ENCODE measurements around the gene PRXL2B.

The PRXL2B gene

DNA sequence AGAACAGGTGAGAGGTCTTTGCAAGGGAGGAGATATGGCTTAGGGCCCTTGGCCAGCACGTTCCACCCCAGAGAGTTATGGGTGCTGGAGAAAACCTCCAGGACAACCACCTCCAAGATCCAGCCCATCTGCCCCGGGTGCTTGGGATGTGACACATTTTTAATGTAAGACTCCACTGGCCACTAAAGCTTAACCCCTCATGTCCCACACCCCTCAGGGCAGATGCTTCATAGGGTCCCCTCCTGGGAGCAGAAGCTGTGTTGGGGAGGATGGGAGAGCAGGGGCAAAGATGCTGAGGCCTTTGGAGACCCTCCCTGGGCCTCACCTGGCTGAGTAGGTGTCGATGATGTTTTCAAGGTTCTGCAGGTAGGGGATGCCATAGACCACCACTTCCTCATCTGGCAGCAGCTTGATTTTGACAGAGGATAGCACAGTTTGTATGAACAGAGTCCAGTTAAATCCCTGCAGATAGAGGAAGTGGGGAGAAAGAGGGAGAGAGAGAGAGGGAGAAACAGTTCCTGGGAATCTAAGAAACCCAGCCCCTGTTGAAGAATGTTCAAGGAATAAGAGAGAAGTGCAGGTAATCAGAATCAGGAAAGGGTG lies 11.9 kb downstream of the PRXL2B start:
- no peak for DNase-seq

- no peak for DNase-seq
Observed at GRCh38 chr1:2601721-2602303, 15.2 kb downstream of the PRXL2B start.

DNA sequence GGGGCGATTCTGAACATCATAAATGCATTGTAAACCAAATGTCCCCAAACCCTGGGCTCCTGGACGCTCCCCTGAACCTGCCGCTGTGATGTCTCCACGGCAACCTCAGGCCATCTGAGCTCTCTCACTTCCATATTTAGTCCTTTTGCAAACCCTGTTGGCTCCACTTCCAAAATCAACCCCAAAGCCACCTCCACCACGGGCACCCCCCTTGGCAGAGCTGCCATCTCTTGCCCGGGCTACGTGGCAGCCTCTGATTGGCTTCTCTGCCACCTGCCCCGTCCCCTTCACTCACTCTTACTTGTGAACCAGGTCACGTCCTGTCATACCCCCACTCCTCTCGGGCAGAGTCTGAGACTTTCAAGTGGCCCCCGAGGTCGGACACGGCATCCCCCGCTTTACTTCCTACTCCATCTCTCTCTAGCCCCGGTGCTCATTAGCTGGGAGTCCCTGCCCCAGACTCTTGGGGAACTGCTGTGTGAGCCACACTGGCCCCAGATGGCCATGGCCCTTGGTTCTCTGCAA lies 15.8 kb downstream of the PRXL2B start:
- DNase-seq, result no peak

GRCh38 chr1:2602866-2603520 lies 16.4 kb downstream of the PRXL2B start:
- no peak for DNase-seq

DNA sequence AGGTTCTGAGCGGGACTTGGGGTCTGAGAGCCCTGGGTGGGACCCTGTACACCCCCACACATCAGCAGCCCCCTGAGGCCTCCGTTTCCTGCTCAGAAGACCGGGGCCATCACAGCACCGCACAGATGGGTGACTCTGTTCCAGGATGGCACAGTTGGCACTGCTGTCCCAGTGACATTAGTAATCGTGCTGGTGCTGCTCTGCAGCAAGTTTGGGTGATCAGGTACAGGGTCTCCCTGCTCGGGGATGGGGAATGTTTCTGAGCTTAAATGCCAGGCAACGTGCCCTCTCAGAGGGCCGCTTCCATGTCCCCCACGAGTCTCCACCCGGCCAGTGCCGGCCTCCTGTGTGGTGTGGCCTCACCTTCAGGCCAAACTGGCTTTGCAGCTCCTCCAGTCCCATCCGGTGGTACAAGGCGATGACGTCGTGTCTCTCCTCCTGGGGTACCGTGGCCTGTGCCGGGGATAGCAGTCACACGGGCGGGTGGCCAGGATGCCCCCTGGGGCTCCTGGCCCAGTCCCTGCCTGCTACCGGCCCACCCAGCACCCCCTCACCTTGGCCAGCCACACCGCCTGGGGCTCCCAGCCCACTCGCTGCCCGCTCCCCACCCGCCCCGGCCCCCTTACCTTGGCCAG lies 17.1 kb downstream of the PRXL2B start:
- no peak for DNase-seq

DNA sequence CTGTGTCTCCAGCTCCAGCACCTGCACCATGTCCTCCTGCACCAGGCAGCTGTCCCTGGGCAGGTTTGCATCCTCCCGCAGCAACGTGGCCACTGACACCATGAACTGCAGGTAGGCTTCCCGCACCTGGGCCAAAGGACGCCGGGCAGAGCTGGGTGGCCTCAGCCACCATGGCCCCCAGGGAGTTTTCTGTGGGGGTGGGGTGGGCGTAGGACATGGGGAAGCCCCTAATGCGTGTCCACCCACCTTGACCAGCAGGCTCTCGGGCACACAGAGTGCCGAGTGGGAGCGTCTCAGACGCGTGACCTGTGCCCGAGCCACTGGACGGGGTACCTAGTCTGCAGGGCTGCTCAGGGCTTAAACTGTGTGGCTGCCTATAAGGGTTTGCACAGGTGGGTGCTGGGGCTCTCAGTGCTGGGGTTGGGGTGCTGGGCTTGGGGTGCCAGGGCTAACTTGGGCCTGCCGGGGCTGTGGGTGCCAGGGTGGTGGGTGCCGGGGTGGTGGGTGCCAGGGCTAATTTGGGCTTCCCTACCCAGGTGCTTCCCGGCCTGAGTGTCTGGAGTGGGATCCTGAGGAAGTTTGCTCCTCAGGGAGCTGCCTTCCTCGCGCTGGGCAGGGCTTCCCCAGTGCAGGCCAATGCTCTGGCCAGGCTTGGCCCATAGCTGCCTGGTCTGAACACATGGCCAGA lies 17.7 kb downstream of the PRXL2B start:
- DNase-seq, result no peak

- DNase-seq, result no peak
Observed at GRCh38 chr1:2604844-2605508, 18.4 kb downstream of the PRXL2B start.

DNA sequence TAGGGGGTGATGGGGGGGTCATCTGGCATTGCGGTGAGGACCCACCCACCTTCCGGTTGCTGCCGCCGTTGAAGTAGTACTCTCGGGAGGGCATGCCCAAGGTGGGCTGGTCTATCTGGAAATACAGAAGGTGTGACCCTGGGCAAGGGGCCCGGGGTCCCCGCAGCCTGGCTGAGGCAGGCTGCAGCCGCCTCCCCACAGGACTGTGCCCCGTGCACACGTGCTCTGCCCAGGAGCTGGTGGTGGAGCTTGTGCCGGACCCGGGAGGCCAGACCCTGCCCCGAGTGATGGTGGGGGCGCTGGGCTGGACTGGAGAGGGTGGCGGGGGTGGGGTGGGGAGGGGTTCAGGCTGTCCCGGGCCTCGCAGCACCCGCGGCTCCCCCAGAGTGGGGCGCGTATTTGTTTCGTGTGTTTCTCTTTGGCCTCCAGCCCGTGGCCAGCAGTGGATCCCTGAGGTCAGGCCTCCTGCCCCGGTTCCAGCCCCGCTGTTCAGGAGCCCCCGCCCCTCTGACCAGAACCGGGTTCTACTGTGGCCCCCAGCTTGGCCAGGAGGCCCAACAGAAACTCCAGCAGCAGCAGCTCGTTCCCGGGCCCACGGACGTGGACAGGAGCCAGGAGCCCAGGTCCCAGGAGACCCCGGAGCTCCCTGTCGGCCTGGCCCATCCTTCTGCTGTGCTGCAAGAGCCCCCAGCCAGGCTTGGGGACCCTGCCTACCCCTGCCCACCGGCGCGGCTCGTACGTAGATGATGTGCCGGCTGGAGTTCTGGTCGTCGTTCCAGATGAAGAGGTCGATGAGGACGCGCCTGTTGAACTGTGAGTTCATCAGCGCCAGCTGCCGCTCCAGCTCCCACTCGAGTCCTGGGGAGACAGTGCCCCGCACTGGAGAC lies 19.2 kb downstream of the PRXL2B start:
- DNase-seq, result no peak

DNA sequence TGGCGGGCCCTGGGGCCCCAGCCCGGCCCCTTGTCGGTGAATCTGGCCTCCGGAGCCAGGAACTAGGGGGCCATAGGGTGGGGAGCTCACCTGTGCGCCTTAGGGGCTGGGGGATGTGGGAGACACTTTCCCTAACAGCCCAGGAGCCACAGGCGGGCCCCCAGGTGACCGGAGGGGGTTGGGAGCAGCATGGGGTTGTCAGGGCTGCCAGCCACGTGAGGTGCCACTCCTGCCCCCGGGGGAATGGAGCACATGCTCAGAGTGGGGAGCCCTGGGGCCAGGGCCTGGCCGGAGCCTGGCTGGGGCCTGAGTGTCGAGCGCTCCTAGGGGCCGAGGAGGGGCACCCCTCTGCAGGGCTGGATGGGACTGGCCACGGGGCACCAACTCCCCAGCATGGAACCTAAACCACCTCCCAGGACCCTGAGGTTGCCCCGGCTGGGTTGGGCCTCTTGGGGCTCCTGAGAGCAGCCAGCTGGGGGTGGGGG lies 19.9 kb downstream of the PRXL2B start:
- DNase-seq, result no peak

GRCh38 chr1:2606881-2607621 lies 20.5 kb downstream of the PRXL2B start:
- DNase-seq, result no peak

DNA sequence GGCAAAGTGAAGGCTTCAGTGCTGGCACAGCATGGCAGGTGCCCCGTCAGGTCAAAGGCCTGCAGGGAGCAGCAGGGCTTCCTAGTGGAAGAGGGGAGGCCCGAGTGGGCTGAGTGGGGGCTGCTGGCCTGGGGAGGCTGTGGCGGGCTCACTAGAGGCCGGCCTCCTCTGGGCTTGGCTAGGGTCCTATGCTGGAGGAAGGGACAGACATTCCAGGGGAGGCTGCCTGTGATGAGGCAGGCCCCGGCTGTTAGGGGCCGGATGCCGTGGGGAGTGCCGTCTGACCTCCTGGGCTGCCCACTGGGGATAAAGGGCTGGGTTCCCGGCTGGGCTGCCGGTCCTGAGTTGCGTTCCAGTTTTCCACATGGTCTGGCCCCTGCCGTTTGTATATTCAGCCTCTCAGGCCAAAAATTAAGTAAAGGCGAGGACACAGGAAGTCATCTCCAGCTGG lies 21.1 kb downstream of the PRXL2B start:
- DNase-seq, result no peak

DNA sequence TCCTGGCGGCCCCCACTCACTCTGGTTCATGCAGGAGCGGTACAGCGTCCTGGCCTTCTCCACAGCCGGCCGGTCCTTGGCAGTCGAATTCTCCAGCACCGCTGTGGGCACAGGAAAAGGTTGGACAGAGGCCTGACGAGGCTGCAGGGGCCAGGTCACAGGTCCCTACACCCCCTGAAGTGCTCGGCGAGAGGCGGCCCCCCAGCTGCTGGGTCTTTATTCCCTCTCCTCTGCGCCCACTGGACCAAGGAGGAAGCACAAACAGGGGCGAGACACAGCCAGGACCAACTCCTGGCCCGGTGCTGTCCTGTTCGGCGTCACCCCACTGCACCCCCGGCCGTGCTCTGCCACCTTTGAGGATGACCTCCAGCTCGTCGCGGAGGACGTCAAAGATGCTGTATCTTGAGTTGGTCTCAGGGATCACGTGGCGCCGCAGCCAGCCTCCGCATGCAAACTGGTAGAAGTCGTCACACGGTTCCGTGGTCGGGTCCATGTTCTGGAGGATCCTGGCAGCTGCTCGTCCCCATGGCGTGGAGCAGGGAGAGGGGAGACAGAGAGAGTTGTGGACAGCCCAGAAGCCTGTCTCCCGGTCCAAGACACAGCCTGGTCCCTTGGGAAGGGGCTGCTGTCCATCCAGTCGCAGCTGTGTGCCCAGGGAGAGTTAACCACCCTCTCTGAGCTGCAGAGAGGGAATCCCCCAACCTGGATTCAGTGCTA lies 22.9 kb downstream of the PRXL2B start:
- no peak for DNase-seq

DNA sequence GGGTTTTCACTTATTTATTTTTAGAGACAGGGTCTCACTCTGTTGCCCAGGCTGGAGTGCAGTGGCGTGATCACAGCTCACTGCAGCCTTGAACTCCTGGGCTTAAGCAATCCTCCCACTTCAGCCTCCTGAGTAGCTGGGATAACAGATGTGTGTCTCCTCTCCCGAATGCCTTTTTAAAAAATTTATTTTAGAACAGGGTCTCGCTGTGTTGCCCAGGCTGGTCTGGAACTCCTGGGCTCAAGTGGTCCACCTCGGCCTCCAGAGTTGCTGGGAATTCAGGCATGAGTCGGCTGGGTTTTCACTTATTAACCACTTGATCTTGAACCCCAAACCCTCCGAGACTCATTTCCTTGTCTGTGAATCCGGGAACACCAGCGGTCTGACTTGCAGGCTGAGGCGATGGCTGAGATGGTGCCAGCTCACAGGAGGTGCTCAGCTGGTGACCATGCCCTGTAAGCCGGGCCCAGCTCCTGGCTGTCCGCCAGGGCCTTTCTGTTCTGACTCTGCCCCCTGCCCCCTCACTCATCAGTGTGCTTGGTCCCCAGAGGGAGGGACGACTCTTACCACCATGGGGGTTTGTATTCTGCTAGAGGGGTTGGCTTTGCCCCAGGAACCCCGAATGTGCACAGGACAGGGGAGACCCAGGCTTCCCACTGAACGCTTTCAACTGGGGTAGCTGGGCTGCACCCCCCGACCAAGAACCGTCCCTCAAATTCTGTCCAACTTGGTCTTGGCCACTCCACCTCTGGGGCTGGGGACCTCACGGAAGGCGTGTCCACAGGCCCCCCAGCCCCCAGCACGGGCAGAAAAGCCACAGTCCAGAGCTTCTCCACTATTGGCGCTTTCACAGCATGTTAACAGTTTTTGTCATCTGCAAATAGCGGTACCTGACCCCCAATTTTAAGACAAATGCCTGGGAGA lies 23.7 kb downstream of the PRXL2B start:
- DNase-seq, result no peak

GRCh38 chr1:2611031-2611501 lies 24.5 kb downstream of the PRXL2B start:
- no peak for DNase-seq

DNA sequence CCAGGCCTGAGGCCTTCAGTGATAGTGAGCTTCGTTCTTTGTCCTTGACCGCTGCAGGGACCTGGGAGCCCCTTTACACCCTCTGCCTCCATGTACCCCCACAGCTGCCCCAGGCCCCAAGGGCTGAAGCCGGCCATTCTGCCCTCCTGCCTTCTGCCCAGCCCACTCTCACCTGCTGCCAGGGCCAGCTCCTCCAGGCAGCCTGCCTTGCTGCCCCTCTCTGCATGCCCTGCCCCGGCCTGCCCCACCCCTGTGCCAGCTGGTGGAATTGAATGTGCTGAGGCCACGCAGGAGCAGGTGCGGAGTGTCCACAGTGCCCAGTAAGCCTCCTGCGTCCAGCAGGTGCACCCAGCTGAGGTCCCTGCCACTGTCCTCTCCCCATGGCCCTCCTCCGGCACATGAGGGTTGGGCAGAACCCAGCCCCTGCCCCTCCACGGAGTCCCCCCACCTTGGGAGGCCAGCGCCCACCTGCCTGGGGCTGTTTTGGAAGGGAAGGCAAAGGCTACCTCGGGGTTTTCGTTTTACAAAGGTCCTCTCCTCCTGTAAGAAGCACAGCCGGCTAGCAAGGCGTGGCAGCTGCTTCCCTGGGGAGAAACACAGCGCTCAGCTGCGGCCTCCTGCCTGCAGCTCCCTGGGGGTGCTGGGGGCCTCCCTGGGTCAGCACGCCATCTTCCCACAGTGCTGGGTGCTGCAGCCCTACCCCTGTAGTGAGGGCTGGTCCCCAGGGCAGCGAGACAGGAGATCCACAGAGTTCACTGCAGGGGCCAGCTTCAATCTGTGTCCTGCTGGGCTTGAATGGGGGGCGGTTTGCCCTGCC lies 25.3 kb downstream of the PRXL2B start:
- no peak for DNase-seq

DNA sequence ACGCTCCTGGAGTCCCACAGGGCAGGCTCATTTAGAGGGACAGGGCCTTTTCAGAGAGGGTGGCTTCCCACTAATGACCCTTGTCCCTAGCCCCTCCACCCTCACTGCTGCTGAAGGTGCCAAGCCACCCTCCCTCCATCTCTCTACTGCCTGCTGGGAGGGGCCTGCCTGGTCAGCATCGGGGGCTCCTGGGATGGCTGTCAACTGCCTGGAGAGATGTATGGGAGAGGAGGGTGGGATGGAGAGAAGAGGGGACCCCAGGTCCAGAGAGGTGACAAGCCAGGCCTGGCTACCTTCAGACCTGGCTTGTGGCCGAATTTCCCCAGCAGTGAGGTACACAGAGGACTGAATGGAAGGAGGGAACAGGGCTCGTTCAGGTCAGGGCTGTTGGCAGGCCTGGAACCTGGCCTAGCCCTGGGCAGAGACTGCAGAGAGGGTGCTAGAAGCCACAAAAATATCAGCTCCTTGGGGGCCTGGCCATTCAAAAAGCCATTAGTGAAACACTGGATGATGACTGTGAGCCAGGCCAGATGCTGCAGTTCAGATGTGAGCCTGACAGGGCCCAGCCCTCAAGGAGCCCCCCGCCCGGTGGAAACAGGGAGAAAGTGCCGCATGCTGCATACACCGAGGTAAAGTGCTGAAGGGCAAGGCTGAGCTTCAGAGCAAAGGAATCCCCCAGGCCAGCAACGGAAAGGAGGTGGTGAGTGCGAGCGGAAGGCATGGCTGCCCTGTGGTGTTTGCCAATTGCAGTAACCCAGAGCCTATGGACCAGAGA lies 26.2 kb downstream of the PRXL2B start:
- DNase-seq, result no peak

GRCh38 chr1:2614145-2614544 lies 27.6 kb downstream of the PRXL2B start:
- no peak for DNase-seq
